ENCODE results near the gene QSOX2.

QSOX2 gene

GRCh38 chr9:136201174-136201573 lies 44.4 kb downstream of the QSOX2 start:
- DNase-seq (ENCODE audit: low read depth), result no peak
- TF ChIP-seq, protein P1, sequence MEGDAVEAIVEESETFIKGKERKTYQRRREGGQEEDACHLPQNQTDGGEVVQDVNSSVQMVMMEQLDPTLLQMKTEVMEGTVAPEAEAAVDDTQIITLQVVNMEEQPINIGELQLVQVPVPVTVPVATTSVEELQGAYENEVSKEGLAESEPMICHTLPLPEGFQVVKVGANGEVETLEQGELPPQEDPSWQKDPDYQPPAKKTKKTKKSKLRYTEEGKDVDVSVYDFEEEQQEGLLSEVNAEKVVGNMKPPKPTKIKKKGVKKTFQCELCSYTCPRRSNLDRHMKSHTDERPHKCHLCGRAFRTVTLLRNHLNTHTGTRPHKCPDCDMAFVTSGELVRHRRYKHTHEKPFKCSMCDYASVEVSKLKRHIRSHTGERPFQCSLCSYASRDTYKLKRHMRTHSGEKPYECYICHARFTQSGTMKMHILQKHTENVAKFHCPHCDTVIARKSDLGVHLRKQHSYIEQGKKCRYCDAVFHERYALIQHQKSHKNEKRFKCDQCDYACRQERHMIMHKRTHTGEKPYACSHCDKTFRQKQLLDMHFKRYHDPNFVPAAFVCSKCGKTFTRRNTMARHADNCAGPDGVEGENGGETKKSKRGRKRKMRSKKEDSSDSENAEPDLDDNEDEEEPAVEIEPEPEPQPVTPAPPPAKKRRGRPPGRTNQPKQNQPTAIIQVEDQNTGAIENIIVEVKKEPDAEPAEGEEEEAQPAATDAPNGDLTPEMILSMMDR (IDR thresholded peaks at IDR 0.05; ENCODE audit: insufficient read depth, low read depth, low read length, missing control alignments), result no peak
- H3K4me3 ChIP-seq (ENCODE audit: low read length), result no peak overlapping the region

- no peak for DNase-seq (ENCODE audit: low read depth)
- TF ChIP-seq, protein P1 (IDR thresholded peaks at IDR 0.05; ENCODE audit: insufficient read depth, low read depth, low read length, missing control alignments), result no peak
- H3K4me3 ChIP-seq (ENCODE audit: low read length), result no peak overlapping the region
These were observed 45.2 kb downstream of the QSOX2 start for GRCh38 chr9:136200424-136200823.

GRCh38 chr9:136199391-136200288 lies 46.0 kb downstream of the QSOX2 start:
- no peak for DNase-seq (ENCODE audit: low read depth)
- no peak overlapping the region for H3K4me3 ChIP-seq (ENCODE audit: low read length)
- TF ChIP-seq, protein P1 (IDR thresholded peaks at IDR 0.05; ENCODE audit: insufficient read depth, low read depth, low read length, missing control alignments), result no peak

GRCh38 chr9:136198605-136199083 lies 47.0 kb downstream of the QSOX2 start:
- no peak overlapping the region for H3K4me3 ChIP-seq (ENCODE audit: low read length)
- TF ChIP-seq, protein P1 (IDR thresholded peaks at IDR 0.05; ENCODE audit: insufficient read depth, low read depth, low read length, missing control alignments), result no peak
- peak; percentile 78 for DNase-seq (ENCODE audit: low read depth)

DNA sequence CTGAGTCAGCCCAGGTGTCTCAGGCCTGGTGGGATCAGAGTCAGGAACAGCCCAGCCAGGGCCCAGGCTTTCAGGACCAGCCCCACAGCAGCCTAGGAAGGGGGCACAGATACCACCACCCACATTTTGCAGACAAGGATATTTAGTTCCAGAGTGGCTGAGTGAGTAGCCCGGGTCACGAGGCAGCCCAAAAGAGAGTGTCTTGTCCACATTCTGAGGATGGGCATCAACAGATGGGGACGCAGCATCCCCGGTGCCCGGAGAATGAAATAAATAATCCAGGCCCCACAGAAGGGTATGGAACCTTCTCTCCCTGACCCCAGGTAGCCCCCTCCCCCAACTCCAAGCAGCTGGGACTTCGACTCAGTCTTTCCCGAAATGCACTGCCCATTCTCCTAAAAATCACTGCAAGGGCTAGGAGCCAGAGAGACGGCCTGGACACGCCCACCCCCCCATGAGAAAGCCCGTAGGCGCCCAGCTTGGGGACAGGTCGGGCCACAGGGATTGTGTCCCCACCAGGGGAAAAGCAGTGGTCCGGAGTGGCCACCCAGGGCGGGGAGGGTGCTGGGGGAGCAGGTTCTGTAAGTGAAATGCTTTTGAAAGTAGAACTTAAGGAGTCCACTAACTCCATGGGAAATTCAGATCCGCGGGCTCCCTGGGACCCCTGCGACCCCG lies 47.5 kb downstream of the QSOX2 start:
- TF ChIP-seq, protein P1 (IDR thresholded peaks at IDR 0.05; ENCODE audit: insufficient read depth, low read depth, low read length, missing control alignments), result no peak
- H3K4me3 ChIP-seq (ENCODE audit: low read length), result no peak overlapping the region
- no peak for DNase-seq (ENCODE audit: low read depth)

DNA sequence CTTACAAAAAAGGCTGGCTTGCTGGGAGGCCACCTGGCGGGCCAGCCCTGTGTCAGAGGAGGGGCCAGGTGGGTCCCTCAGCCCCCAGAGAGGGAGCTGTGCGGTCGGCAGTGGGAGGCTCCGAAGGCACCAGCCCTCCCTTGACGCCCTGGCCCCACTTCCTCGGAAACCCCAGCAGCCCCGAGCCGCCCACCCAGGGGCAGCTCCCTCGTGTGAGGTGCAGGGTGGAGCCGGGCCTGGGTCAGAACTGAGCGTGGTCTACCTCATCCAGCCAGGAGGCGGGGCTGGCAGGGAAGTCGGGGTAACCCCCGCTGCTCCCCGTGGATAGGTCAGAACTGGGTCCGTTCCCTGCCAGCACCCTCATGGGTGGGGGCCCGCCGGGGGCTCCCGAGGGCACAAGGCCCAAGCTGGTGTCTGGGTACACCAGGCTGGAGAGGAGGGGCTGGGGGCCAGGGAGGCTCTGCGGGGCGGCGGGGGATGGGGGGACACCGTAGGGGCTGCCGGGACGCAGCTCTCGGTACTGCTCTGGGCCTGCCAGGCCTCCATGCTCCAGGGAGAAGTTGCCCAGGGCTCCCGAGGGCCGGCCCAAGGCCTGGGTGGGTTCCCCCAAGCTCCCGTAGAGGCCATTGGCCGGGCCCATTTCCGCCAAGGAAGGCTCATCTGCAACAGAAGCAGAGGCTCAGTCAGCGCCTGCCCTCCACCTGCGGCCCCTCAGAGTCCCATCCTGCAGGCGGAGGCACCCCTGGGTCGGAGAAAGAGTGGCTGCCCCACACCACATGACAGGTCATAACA lies 48.3 kb downstream of the QSOX2 start:
- TF ChIP-seq, protein P1 (IDR thresholded peaks at IDR 0.05; ENCODE audit: insufficient read depth, low read depth, low read length, missing control alignments), result no peak
- H3K4me3 ChIP-seq (ENCODE audit: low read length), result no peak overlapping the region
- no peak for DNase-seq (ENCODE audit: low read depth)
